ENCODE results near the gene LRIG1. TPM values are rescaled to one million over a fixed set of nuclear protein-coding genes. Genes with fewer than 3 reads are reported as not detected.
A peak's percentile ranks its signal among the peaks of the same experiment; 100 is the strongest.

Gene LRIG1
- total RNA-seq, 8 experiments from 2014 or later, result 15.0 to 135 (median 39.6) TPM

- Histone ChIP-seq H3K4me3 (no peak overlapping the region), H3K4me1 (replicated peaks in 1 of 2) (peaks cover 13 to 14% of the 10 kb centered on the region in 2 donors), H3K27ac (no peak overlapping the region)
- no peak for ATAC-seq (replicated peaks in 6 of 8)
- in situ Hi-C loops (cut with MboI; ENCODE audit: low pct_unique_long_range_greater_than_20kb in 2 of 9, low sequenced_read_pairs in 9 of 9, unreplicated experiment in 9 of 9), result no loop called here
- 39 to 100% (median 51%) methylated on average over 1 to 3 of the region's 4 CpGs; no CpG with 5 or more reads in 1 of the 10 experiments for WGBS, 10 experiments
Measured at GRCh38 chr3:66527246-66527645, 26.4 kb upstream of the LRIG1 start.

GRCh38 chr3:66525771-66526170, 24.9 kb upstream of the LRIG1 start:
- Histone ChIP-seq H3K27ac (no peak overlapping the region), H3K4me1 (replicated peaks in 1 of 2) (peaks cover 12 to 17% of the 10 kb centered on the region in 2 donors), H3K4me3 (no peak overlapping the region)
- ATAC-seq (replicated peaks in 6 of 8), result no peak
- in situ Hi-C loops (cut with MboI; ENCODE audit: low pct_unique_long_range_greater_than_20kb in 2 of 9, low sequenced_read_pairs in 9 of 9, unreplicated experiment in 9 of 9), result no loop called here
- WGBS, 10 experiments, result 50 to 100% (median 78%) methylated on average over 1 to 3 of the region's 3 CpGs

- Histone ChIP-seq H3K4me3 (no peak overlapping the region), H3K4me1 (replicated peaks in 1 of 2) (peaks cover 0 to 10% of the 10 kb centered on the region in 2 donors), H3K27ac (no peak overlapping the region)
- in situ Hi-C loops (cut with MboI; ENCODE audit: low pct_unique_long_range_greater_than_20kb in 2 of 9, low sequenced_read_pairs in 9 of 9, unreplicated experiment in 9 of 9), result loop anchor here in 2 of 9 experiments (25.0 kb wide), 1 partner anchor 292 kb away; no protein-coding TSS in a partner anchor
- 23 to 100% (median 68%) methylated on average over 1 to 2 of the region's 2 CpGs; no CpG with 5 or more reads in 2 of the 10 experiments for WGBS, 10 experiments
- ATAC-seq (replicated peaks in 6 of 8), result peak in 3 of 8 experiments; percentile 44 to 51 (median 46)
Measured at GRCh38 chr3:66520724-66521123, 19.9 kb upstream of the LRIG1 start.

- no peak overlapping the region for H3K27ac ChIP-seq
Measured at GRCh38 chr3:66518644-66519043, 17.8 kb upstream of the LRIG1 start.

GRCh38 chr3:66518126-66518525, 17.3 kb upstream of the LRIG1 start:
- in situ Hi-C loops (cut with MboI; ENCODE audit: low pct_unique_long_range_greater_than_20kb in 2 of 9, low sequenced_read_pairs in 9 of 9, unreplicated experiment in 9 of 9), result loop anchor here in 2 of 9 experiments (25.0 kb wide), 1 partner anchor 294 kb away; no protein-coding TSS in a partner anchor
- no peak for ATAC-seq (replicated peaks in 6 of 8)
- no CpG with 5 or more reads among the region's 2 CpGs for WGBS, 10 experiments
- Histone ChIP-seq H3K27ac (no peak overlapping the region), H3K4me1 (replicated peaks in 1 of 2) (peaks cover 0 to 10% of the 10 kb centered on the region in 2 donors), H3K4me3 (no peak overlapping the region)

More at GRCh38 chr3:66518644-66519043, 17.8 kb upstream of the LRIG1 start:
- in situ Hi-C loops (cut with MboI; ENCODE audit: low pct_unique_long_range_greater_than_20kb in 2 of 9, low sequenced_read_pairs in 9 of 9, unreplicated experiment in 9 of 9), result loop anchor here in 2 of 9 experiments (25.0 kb wide), 1 partner anchor 294 kb away; no protein-coding TSS in a partner anchor
- ATAC-seq (replicated peaks in 6 of 8), result no peak
- WGBS, 10 experiments, result 40 to 100% (median 80%) methylated on average over 1 to 2 of the region's 4 CpGs; no CpG with 5 or more reads in 4 of the 10 experiments
- Histone ChIP-seq H3K4me3 (no peak overlapping the region), H3K4me1 (replicated peaks in 1 of 2) (peaks cover 0 to 10% of the 10 kb centered on the region in 2 donors)

- Histone ChIP-seq H3K4me3 (no peak overlapping the region), H3K27ac (no peak overlapping the region), H3K4me1 (replicated peaks in 1 of 2) (peaks cover 0 to 6% of the 10 kb centered on the region in 2 donors)
- in situ Hi-C loops (cut with MboI; ENCODE audit: low pct_unique_long_range_greater_than_20kb in 2 of 9, low sequenced_read_pairs in 9 of 9, unreplicated experiment in 9 of 9), result loop anchor here in 2 of 9 experiments (25.0 kb wide), 1 partner anchor 295 kb away; no protein-coding TSS in a partner anchor
- 0 to 100% (median 55%) methylated on average over 1 to 2 of the region's 2 CpGs; no CpG with 5 or more reads in 2 of the 10 experiments for WGBS, 10 experiments
- no peak for ATAC-seq (replicated peaks in 6 of 8)
Measured at GRCh38 chr3:66517241-66517640, 16.4 kb upstream of the LRIG1 start.

- Histone ChIP-seq H3K4me1 (replicated peaks in 1 of 2) (peaks cover 7 to 10% of the 10 kb centered on the region in 2 donors), H3K4me3 (no peak overlapping the region), H3K27ac (no peak overlapping the region)
- ATAC-seq (replicated peaks in 6 of 8), result no peak
- 46 to 100% (median 87%) methylated on average over 1 to 7 of the region's 7 CpGs for WGBS, 10 experiments
- in situ Hi-C loops (cut with MboI; ENCODE audit: low pct_unique_long_range_greater_than_20kb in 2 of 9, low sequenced_read_pairs in 9 of 9, unreplicated experiment in 9 of 9), result loop anchor here in 2 of 9 experiments (25.0 kb wide), 1 partner anchor 304 kb away; no protein-coding TSS in a partner anchor
Measured at GRCh38 chr3:66508461-66508860, 7.6 kb upstream of the LRIG1 start.

GRCh38 chr3:66507423-66508260, 6.8 kb upstream of the LRIG1 start:
- 47 to 83% (median 65%) methylated on average over 4 to 8 of the region's 8 CpGs for WGBS, 10 experiments
- ATAC-seq (replicated peaks in 6 of 8), result peak in 1 of 8 experiments; percentile 20

GRCh38 chr3:66506154-66506553, 5.3 kb upstream of the LRIG1 start:
- in situ Hi-C loops (cut with MboI; ENCODE audit: low pct_unique_long_range_greater_than_20kb in 2 of 9, low sequenced_read_pairs in 9 of 9, unreplicated experiment in 9 of 9), result loop anchor here in 2 of 9 experiments (25.0 kb wide), 1 partner anchor 306 kb away; no protein-coding TSS in a partner anchor
- ATAC-seq (replicated peaks in 6 of 8), result no peak
- 87 to 100% (median 92%) methylated on average over 2 to 6 of the region's 6 CpGs; no CpG with 5 or more reads in 1 of the 10 experiments for WGBS, 10 experiments
- Histone ChIP-seq H3K4me1 (replicated peaks in 1 of 2) (peaks cover 7 to 13% of the 10 kb centered on the region in 2 donors), H3K4me3 (no peak overlapping the region), H3K27ac (no peak overlapping the region)

More at GRCh38 chr3:66507423-66508260, 6.8 kb upstream of the LRIG1 start:
- no peak overlapping the region for H3K27ac ChIP-seq
- H3K4me3 ChIP-seq, result no peak overlapping the region
- peaks cover 7 to 13% of the 10 kb centered on the region in 2 donors for H3K4me1 ChIP-seq (replicated peaks in 1 of 2)
- in situ Hi-C loops (cut with MboI; ENCODE audit: low pct_unique_long_range_greater_than_20kb in 2 of 9, low sequenced_read_pairs in 9 of 9, unreplicated experiment in 9 of 9), result loop anchor here in 2 of 9 experiments (25.0 kb wide), 1 partner anchor 305 kb away; no protein-coding TSS in a partner anchor

- ATAC-seq (replicated peaks in 6 of 8), result no peak
- Histone ChIP-seq H3K4me1 (replicated peaks in 1 of 2) (peaks cover 7 to 13% of the 10 kb centered on the region in 2 donors), H3K27ac (no peak overlapping the region), H3K4me3 (no peak overlapping the region)
- in situ Hi-C loops (cut with MboI; ENCODE audit: low pct_unique_long_range_greater_than_20kb in 2 of 9, low sequenced_read_pairs in 9 of 9, unreplicated experiment in 9 of 9), result loop anchor here in 2 of 9 experiments (25.0 kb wide), 1 partner anchor 307 kb away; no protein-coding TSS in a partner anchor
- WGBS, 10 experiments, result 0 to 90% (median 39%) methylated on average over 1 to 7 of the region's 7 CpGs; no CpG with 5 or more reads in 3 of the 10 experiments
Measured at GRCh38 chr3:66504850-66505641, 4.2 kb upstream of the LRIG1 start.

GRCh38 chr3:66502981-66503380, 2.2 kb upstream of the LRIG1 start:
- H3K4me1 ChIP-seq (replicated peaks in 1 of 2), result peaks cover 11 to 13% of the 10 kb centered on the region in 2 donors
- H3K27ac ChIP-seq, result no peak overlapping the region
- H3K4me3 ChIP-seq, result no peak overlapping the region
- 0 to 93% (median 65%) methylated on average over 1 to 2 of the region's 2 CpGs; no CpG with 5 or more reads in 1 of the 10 experiments for WGBS, 10 experiments
- no peak for ATAC-seq (replicated peaks in 6 of 8)
- in situ Hi-C loops (cut with MboI; ENCODE audit: low pct_unique_long_range_greater_than_20kb in 2 of 9, low sequenced_read_pairs in 9 of 9, unreplicated experiment in 9 of 9), result loop anchor here in 2 of 9 experiments (25.0 kb wide), 1 partner anchor 309 kb away; no protein-coding TSS in a partner anchor

GRCh38 chr3:66502245-66502874, 1.5 kb upstream of the LRIG1 start:
- Histone ChIP-seq H3K4me1 (replicated peaks in 1 of 2) (peaks cover 8 to 13% of the 10 kb centered on the region in 2 donors), H3K4me3 (no peak overlapping the region), H3K27ac (no peak overlapping the region)
- in situ Hi-C loops (cut with MboI; ENCODE audit: low pct_unique_long_range_greater_than_20kb in 2 of 9, low sequenced_read_pairs in 9 of 9, unreplicated experiment in 9 of 9), result loop anchor here in 2 of 9 experiments (25.0 kb wide), 1 partner anchor 310 kb away; no protein-coding TSS in a partner anchor
- ATAC-seq (replicated peaks in 6 of 8), result no peak
- WGBS, 10 experiments, result 39 to 94% (median 76%) methylated on average over 3 to 6 of the region's 6 CpGs
